GM23248 (cell line): ENCODE data around the gene CSTPP1. TPM values are rescaled to one million over a fixed set of nuclear protein-coding genes. Genes with fewer than 3 reads are reported as not detected.

ENCODE experiments used
- DNase-seq: peaks from one replicate; pipeline ENCODE4 v3.0.0-alpha.2; 2015
- H2AFZ ChIP-seq: fragments of 200-600 bp; sonication (generic); 2 replicates; pipeline ENCODE4 v1.6.1; 2016; ENCODE audit warnings: antibody characterized with exemption
- H3F3A ChIP-seq: fragments of 200-600 bp; sonication (generic); 2 replicates; pipeline ENCODE4 v1.6.1; 2016; ENCODE audit warnings: mild to moderate bottlenecking, antibody characterized with exemption, mixed run types; ENCODE audit not compliant: insufficient read depth
- H3K27ac ChIP-seq: fragments of 200-600 bp; sonication (generic); 2 replicates; pipeline ENCODE4 v1.5.1; 2016; ENCODE audit warnings: mild to moderate bottlenecking
- H3K27me3 ChIP-seq: fragments of 200-600 bp; sonication (generic); replicated peaks from 2 replicates; pipeline ENCODE4 v1.6.1; 2016; ENCODE audit warnings: mild to moderate bottlenecking; ENCODE audit not compliant: insufficient read depth
- H3K36me3 ChIP-seq: fragments of 200-600 bp; sonication (generic); 2 replicates; pipeline ENCODE4 v1.6.1; 2016; ENCODE audit warnings: low read depth, mild to moderate bottlenecking
- H3K4me1 ChIP-seq: fragments of 200-600 bp; sonication (generic); 2 replicates; pipeline ENCODE4 v1.6.1; 2016; ENCODE audit warnings: mild to moderate bottlenecking; ENCODE audit not compliant: insufficient read depth
- H3K4me2 ChIP-seq: fragments of 200-600 bp; sonication (generic); one replicate; pipeline ENCODE4 v1.6.1; 2016; ENCODE audit warnings: mild to moderate bottlenecking; ENCODE audit not compliant: unreplicated experiment
- H3K4me3 ChIP-seq: fragments of 200-600 bp; sonication (generic); 2 replicates; pipeline ENCODE4 v1.5.1; 2016; ENCODE audit warnings: mild to moderate bottlenecking
- H3K79me2 ChIP-seq: fragments of 200-600 bp; sonication (generic); 2 replicates; pipeline ENCODE4 v1.6.1; 2016; ENCODE audit warnings: mild to moderate bottlenecking; ENCODE audit not compliant: insufficient read depth
- H3K9ac ChIP-seq: fragments of 200-600 bp; sonication (generic); 2 replicates; pipeline ENCODE4 v1.6.1; 2016; ENCODE audit warnings: mild to moderate bottlenecking
- H3K9me2 ChIP-seq: fragments of 200-600 bp; sonication (generic); 2 replicates; pipeline ENCODE4 v1.6.1; 2016; ENCODE audit warnings: mixed run types, mild to moderate bottlenecking, moderate library complexity; ENCODE audit not compliant: insufficient read depth
- H3K9me3 ChIP-seq: fragments of 200-600 bp; sonication (generic); one replicate; pipeline ENCODE4 v1.6.1; 2017; ENCODE audit warnings: low read depth
- H4K20me1 ChIP-seq: fragments of 200-600 bp; sonication (generic); 2 replicates; pipeline ENCODE4 v1.6.0; 2016; ENCODE audit not compliant: insufficient read depth
- EZH2 ChIP-seq: fragments of 200-600 bp; sonication (generic); IDR thresholded peaks from 2 replicates; pipeline ENCODE4 v1.6.1; 2018; ENCODE audit warnings: antibody characterized with exemption, mild to moderate bottlenecking; ENCODE audit not compliant: insufficient read depth, poor library complexity, severe bottlenecking
- EZH2phosphoT487 ChIP-seq: fragments of 200-600 bp; sonication (generic); IDR thresholded peaks from 2 replicates; pipeline ENCODE4 v1.6.1; 2018; ENCODE audit warnings: antibody characterized with exemption, moderate library complexity, mild to moderate bottlenecking, low read depth; ENCODE audit not compliant: insufficient read depth
- WGBS, 2 experiments: methylation state at CpG; one replicate each; pipeline ENCODE4 v1.1.6; 2015 to 2017; ENCODE audit warnings: low lambda C conversion rate in 2 of 2, low coverage in 1 of 2; ENCODE audit errors: missing lambda C conversion rate in 2 of 2; 5-methylcytosine and 5-hydroxymethylcytosine counted together
- in situ Hi-C: fragments of 300-500 bp; cut with MboI; formaldehyde crosslinking; loops from 2 replicates; pipeline ENCODE4 v1.15.0; 2020
- polyA plus RNA-seq: library from polyadenylated mRNA; unstranded; fragments of >200 nt; fragmentation: Nextera tagmentation; extraction: Ambion mirVana; gene quantifications from 2 replicates; pipeline ENCODE4 v1.2.1, GENCODE V29; 2016
- total RNA-seq: library from RNA; depleted of rRNA; stranded (reverse); fragments of >200 nt; shearing (Covaris generic); gene quantifications from 2 replicates; pipeline ENCODE4 v1.2.3, GENCODE V29; 2014

CSTPP1 gene
- total and polyA plus RNA-seq, 2 experiments from 2014 or later = 21.7 to 39.9 TPM

DNA sequence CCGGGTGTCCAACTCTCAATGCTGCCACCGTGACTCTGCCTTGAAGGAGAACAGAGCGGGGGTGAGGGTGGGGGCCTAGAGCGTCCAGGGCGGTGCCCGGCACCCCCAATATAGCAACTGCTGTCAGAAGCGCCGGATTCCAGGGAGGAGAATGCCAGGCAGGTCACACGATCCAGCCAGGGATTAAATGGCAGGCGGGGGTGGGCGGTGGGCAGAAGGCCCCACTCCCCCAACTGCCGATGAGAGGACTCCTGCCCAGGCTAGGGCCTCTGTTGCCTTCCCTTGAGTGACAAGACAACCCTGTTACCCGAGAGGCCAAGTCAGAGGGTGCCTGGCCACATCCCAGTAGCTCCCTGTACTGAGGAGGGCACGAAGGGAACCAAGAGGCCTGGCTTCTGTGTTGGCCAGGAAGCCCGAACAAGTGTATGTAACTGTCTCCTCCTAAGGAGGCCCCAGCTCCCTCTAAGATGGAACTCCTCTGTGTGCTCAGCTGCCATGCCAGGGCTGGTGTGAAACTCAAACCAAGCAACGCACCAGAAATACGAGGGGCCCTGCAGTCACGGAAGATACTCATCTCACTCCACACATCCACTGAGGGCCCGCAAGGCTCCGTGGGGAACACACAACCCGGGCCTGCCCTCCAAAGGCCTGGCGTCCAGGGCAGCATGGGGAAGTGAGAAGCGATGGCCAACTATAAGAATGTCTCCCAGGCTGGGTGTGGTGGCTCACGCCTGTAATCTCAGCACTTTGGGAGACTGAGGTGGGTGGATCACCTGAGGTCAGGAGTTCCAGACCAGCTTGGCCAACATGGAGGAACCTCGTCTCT, 246.7 kb downstream of the CSTPP1 start:
- no peak overlapping the region for H2AFZ ChIP-seq
- TF ChIP-seq EZH2 = no peak
- TF ChIP-seq EZH2phosphoT487 = no peak
- H3K4me3 ChIP-seq = no peak overlapping the region
- H3K4me2 ChIP-seq = no peak overlapping the region
- in situ Hi-C loops = no loop called here
- no peak overlapping the region for H3K9ac ChIP-seq
- H4K20me1 ChIP-seq = no peaks in the 10 kb centered on the region
- H3K79me2 ChIP-seq = no peaks in the 10 kb centered on the region
- H3K27ac ChIP-seq = no peak overlapping the region
- no peaks in the 10 kb centered on the region for H3K27me3 ChIP-seq
- WGBS, 2 experiments = 88 to 92% methylated on average over 21 to 25 of the region's 25 CpGs
- H3K36me3 ChIP-seq = no peaks in the 10 kb centered on the region
- H3K9me3 ChIP-seq = no peaks in the 10 kb centered on the region
- H3K4me1 ChIP-seq = no peaks in the 10 kb centered on the region
- 0 out of 2 replicates have a peak, but pooled peaks cover 3% of the 10 kb centered on the region for H3F3A ChIP-seq
- no peak for DNase-seq
- H3K9me2 ChIP-seq = no peaks in the 10 kb centered on the region

GRCh38 chr11:47183969-47184368, 247.4 kb downstream of the CSTPP1 start:
- Histone ChIP-seq H3F3A (peaks cover 6% of the 10 kb centered on the region; the same call in 1 of the 2 replicates), H3K4me3 (no peak overlapping the region), H3K27me3 (no peaks in the 10 kb centered on the region), H3K4me1 (peaks cover 3% of the 10 kb centered on the region; the same call in 1 of the 2 replicates), H4K20me1 (no peaks in the 10 kb centered on the region), H3K9me3 (no peaks in the 10 kb centered on the region), H3K27ac (no peak overlapping the region), H3K79me2 (no peaks in the 10 kb centered on the region), H3K9ac (no peak overlapping the region), H2AFZ (no peak overlapping the region), H3K4me2 (no peak overlapping the region), H3K9me2 (no peaks in the 10 kb centered on the region), H3K36me3 (no peaks in the 10 kb centered on the region)
- DNase-seq = no peak
- WGBS, 2 experiments = 87 to 98% methylated on average over 7 of the region's 7 CpGs
- TF ChIP-seq EZH2phosphoT487 = no peak
- no peak for TF ChIP-seq EZH2
- in situ Hi-C loops = no loop called here

DNA sequence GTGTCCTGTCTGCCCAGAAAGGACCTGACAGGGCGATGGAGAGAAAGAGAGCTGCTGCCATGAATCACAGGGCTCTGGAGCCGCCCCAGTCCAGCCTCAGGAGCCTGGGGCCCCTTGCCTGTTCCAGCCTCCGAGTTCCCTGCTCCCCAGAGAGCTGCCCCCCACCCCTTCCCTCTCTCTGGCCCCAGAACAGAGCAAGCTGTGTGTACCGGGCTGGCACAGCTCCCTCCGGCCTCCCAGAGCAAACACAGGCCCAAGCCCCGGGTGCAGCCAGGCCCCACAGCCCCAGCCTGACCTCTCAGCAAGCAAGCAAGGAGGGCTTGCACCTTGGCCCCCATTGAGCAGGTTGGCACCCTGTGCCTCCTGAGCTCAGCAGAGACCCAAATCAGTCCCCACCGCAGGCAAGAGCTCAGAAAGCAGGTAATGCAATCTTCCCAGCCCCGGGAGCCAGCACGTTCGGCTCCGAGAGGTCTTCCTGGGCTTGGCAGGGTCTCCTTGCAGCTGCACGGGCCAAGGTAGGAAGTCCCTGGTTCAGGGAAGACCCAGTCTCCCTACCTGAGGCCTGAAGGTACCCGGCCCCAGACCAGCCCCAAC, 248.2 kb downstream of the CSTPP1 start:
- Histone ChIP-seq H3K4me1 (peaks cover 10% of the 10 kb centered on the region; the same call in 1 of the 2 replicates), H3K79me2 (no peaks in the 10 kb centered on the region), H3K9me2 (no peaks in the 10 kb centered on the region), H3K4me3 (peak overlapping the region; percentile 63), H3K4me2 (peak overlapping the region; percentile 50), H3K27ac (no peak overlapping the region), H4K20me1 (no peaks in the 10 kb centered on the region), H3K9me3 (no peaks in the 10 kb centered on the region), H3F3A (peaks cover 13% of the 10 kb centered on the region; the same call in 1 of the 2 replicates), H3K27me3 (no peaks in the 10 kb centered on the region), H3K36me3 (no peaks in the 10 kb centered on the region), H2AFZ (peak overlapping the region; percentile 77; the same call in 1 of the 2 replicates), H3K9ac (peak overlapping the region; percentile 63; the same call in 1 of the 2 replicates)
- 39 to 44% methylated on average over 9 to 13 of the region's 13 CpGs for WGBS, 2 experiments
- TF ChIP-seq EZH2phosphoT487 (no peak), EZH2 (no peak)
- in situ Hi-C loops = no loop called here
- DNase-seq = no peak

- H3K79me2 ChIP-seq = no peaks in the 10 kb centered on the region
- H3K9ac ChIP-seq = peak overlapping the region; percentile 63
- no peaks in the 10 kb centered on the region for H3K9me3 ChIP-seq
- H3K4me1 ChIP-seq = peaks cover 10% of the 10 kb centered on the region; the same call in 1 of the 2 replicates
- H4K20me1 ChIP-seq = no peaks in the 10 kb centered on the region
- DNase-seq = peak; percentile 57
- no peaks in the 10 kb centered on the region for H3K9me2 ChIP-seq
- H3K27ac ChIP-seq = no peak overlapping the region
- peak overlapping the region; percentile 77 for H2AFZ ChIP-seq
- H3F3A ChIP-seq = peaks cover 13% of the 10 kb centered on the region; the same call in 1 of the 2 replicates
- in situ Hi-C loops = no loop called here
- 2 to 3% methylated on average over 29 to 50 of the region's 50 CpGs for WGBS, 2 experiments
- H3K4me3 ChIP-seq = peak overlapping the region; percentile 63
- H3K27me3 ChIP-seq = no peaks in the 10 kb centered on the region
- TF ChIP-seq EZH2phosphoT487 (no peak), EZH2 (no peak)
- no peaks in the 10 kb centered on the region for H3K36me3 ChIP-seq
- peak overlapping the region; percentile 50 for H3K4me2 ChIP-seq
Measured at GRCh38 chr11:47185305-47186075, 248.9 kb downstream of the CSTPP1 start.
